HCT116 (cell line): ENCODE data around the gene EEF1E1. TPM values are rescaled to one million over a fixed set of nuclear protein-coding genes. Genes with fewer than 3 reads are reported as not detected.
"Not testable (repeated sequence)": the region's sequence is repeated elsewhere in the genome, so short reads cannot be mapped to it uniquely, and the experiment has no call there.

Source experiments
- ATAC-seq: fragments of 200-7000 bp; cut with Tn5 transposase; 2 replicates; pipeline ENCODE4 v1.9.1; 2020; ENCODE audit warnings: mild to moderate bottlenecking, moderate library complexity
- BruUV-seq: library from RNA; stranded (reverse); fragments of 400-500 nt; replicated peaks from 2 replicates; lab custom pipeline; 2021; lab: Mats Ljungman, UMichigan
- CTCF ChIA-PET: fragments of 300-600 bp; sonication (Branson Sonifier 250); formaldehyde crosslinking; loops from one replicate; lab custom pipeline; 2021; ENCODE audit warnings: antibody characterized with exemption; lab: Charles Lee
- POLR2A ChIA-PET: fragments of 300-600, 350-600 bp; sonication (Branson Sonifier 250); formaldehyde crosslinking; loops from one replicate; lab custom pipeline; 2021; ENCODE audit warnings: antibody characterized with exemption; lab: Charles Lee
- RAD21 ChIA-PET, 2 experiments: fragments of 300-600 bp; sonication (Branson Sonifier 250); formaldehyde crosslinking; loops; one replicate each; lab custom pipeline; 2023; ENCODE audit warnings: low total read pairs in 2 of 2; ENCODE audit not compliant: uncharacterized antibody in 2 of 2, unreplicated experiment in 2 of 2, low non-redundant PET in 1 of 2; lab: Charles Lee
- DNase-seq: peaks from one replicate; pipeline ENCODE4 v3.0.0-alpha.2; 2010; ENCODE audit warnings: low read depth, low spot score
- H2AFZ ChIP-seq: fragments of 200-600 bp; shearing (Covaris generic), sonication (generic); 2 replicates; pipeline ENCODE4 v1.6.1; 2017; ENCODE audit warnings: low read depth, mixed run types, mixed read lengths, antibody characterized with exemption, low read length; ENCODE audit not compliant: poor library complexity, severe bottlenecking
- H3K27ac ChIP-seq: 2 replicates; pipeline ENCODE4 v1.5.1; 2012; ENCODE audit warnings: low read depth, low read length
- H3K27me3 ChIP-seq: fragments of 200-600 bp; sonication (generic); 2 replicates; pipeline ENCODE4 v1.6.1; 2016; ENCODE audit warnings: mixed run types, low read length, mixed read lengths; ENCODE audit not compliant: insufficient read depth
- H3K36me3 ChIP-seq, 2 experiments: fragments of 200-500 bp in 1 of 2; fragments of 200-600 bp in 1 of 2; sonication (Bioruptor generic) in 1 of 2; sonication (generic) in 1 of 2; 2 replicates each; pipeline versions ENCODE4 v1.5.1 to v1.6.1; 2014 to 2016; ENCODE audit warnings: low read length in 2 of 2, inconsistent platforms in 1 of 2, mixed read lengths in 1 of 2, mixed run types in 1 of 2; ENCODE audit not compliant: insufficient read depth in 2 of 2, control insufficient read depth in 1 of 2
- H3K4me1 ChIP-seq, 2 experiments: fragments of 200-600 bp in 1 of 2; sonication (generic) in 1 of 2; 2 replicates each; pipeline versions ENCODE4 v1.5.1 to v1.6.1; 2012 to 2017; ENCODE audit warnings: low read length in 2 of 2, inconsistent platforms in 1 of 2, mild to moderate bottlenecking in 1 of 2, mixed read lengths in 1 of 2, mixed run types in 1 of 2, moderate library complexity in 1 of 2; ENCODE audit not compliant: insufficient read depth in 2 of 2, control insufficient read depth in 1 of 2
- H3K4me2 ChIP-seq: fragments of 200-600 bp; sonication (generic); 2 replicates; pipeline ENCODE4 v1.6.1; 2017; ENCODE audit warnings: mixed run types, low read length, mixed read lengths
- H3K4me3 ChIP-seq, 2 experiments: fragments of 200-600 bp in 1 of 2; sonication (generic) in 1 of 2; replicated peaks in 1 of 2; 2 replicates each; pipeline ENCODE4 v1.5.1; 2011 to 2016; ENCODE audit warnings: low read length in 2 of 2, control low read depth in 1 of 2, low read depth in 1 of 2, mild to moderate bottlenecking in 1 of 2, mixed read lengths in 1 of 2, mixed run types in 1 of 2
- H3K79me2 ChIP-seq: fragments of 200-600 bp; sonication (generic); 2 replicates; pipeline ENCODE4 v1.6.1; 2017; ENCODE audit warnings: mild to moderate bottlenecking, mixed run types, low read length, moderate library complexity, mixed read lengths; ENCODE audit not compliant: insufficient read depth
- H3K9ac ChIP-seq: fragments of 200-600 bp; sonication (generic); 2 replicates; pipeline ENCODE4 v1.6.1; 2016; ENCODE audit warnings: low read length, mixed read lengths
- H3K9me2 ChIP-seq: fragments of 200-600 bp; sonication (generic), shearing (Covaris generic); 2 replicates; pipeline ENCODE4 v1.6.1; 2017; ENCODE audit warnings: mixed run types, mild to moderate bottlenecking, moderate library complexity; ENCODE audit not compliant: insufficient read depth
- H3K9me3 ChIP-seq, 2 experiments: fragments of 200-500 bp in 1 of 2; fragments of 200-600 bp in 1 of 2; sonication (Bioruptor generic) in 1 of 2; sonication (generic) in 1 of 2; 2 replicates each; pipeline ENCODE4 v1.6.1; 2014 to 2017; ENCODE audit warnings: low read length in 2 of 2, mixed read lengths in 2 of 2, inconsistent platforms in 1 of 2, low read depth in 1 of 2, mild to moderate bottlenecking in 1 of 2, mixed run types in 1 of 2, moderate library complexity in 1 of 2; ENCODE audit not compliant: control insufficient read depth in 1 of 2, insufficient read depth in 1 of 2
- H4K20me1 ChIP-seq: fragments of 200-600 bp; sonication (generic), shearing (Covaris generic); 2 replicates; pipeline ENCODE4 v1.6.1; 2017; ENCODE audit warnings: mixed run types, mild to moderate bottlenecking, moderate library complexity; ENCODE audit not compliant: insufficient read depth
- ATF3 ChIP-seq: IDR thresholded peaks from 2 replicates; pipeline ENCODE4 v1.6.1; 2012
- CBX3 ChIP-seq: IDR thresholded peaks from 2 replicates; pipeline ENCODE4 v1.6.1; 2012; ENCODE audit warnings: low read depth
- CEBPB ChIP-seq: IDR thresholded peaks from 2 replicates; pipeline ENCODE4 v1.6.1; 2012; ENCODE audit warnings: low read depth
- EGR1 ChIP-seq: IDR thresholded peaks from 2 replicates; pipeline ENCODE4 v1.6.1; 2012; ENCODE audit warnings: low read depth
- ELF1 ChIP-seq: IDR thresholded peaks from 2 replicates; pipeline ENCODE4 v1.6.1; 2012; ENCODE audit warnings: low read depth, borderline replicate concordance
- EZH2 ChIP-seq: fragments of 200-600 bp; sonication (generic); IDR thresholded peaks from 2 replicates; pipeline ENCODE4 v1.6.1; 2017; ENCODE audit warnings: antibody characterized with exemption, mixed run types
- EZH2phosphoT487 ChIP-seq: fragments of 200-600 bp; IDR thresholded peaks from 2 replicates; pipeline ENCODE4 v1.6.1; 2018; ENCODE audit warnings: antibody characterized with exemption, borderline replicate concordance
- MAX ChIP-seq: IDR thresholded peaks from 2 replicates; pipeline ENCODE4 v1.6.1; 2012
- POLR2AphosphoS5 ChIP-seq: IDR thresholded peaks from 2 replicates; pipeline ENCODE4 v1.6.1; 2011; ENCODE audit warnings: mild to moderate bottlenecking, low read depth, low read length, moderate library complexity
- RAD21 ChIP-seq: IDR thresholded peaks from 2 replicates; pipeline ENCODE4 v1.6.1; 2012; ENCODE audit warnings: low read depth, mild to moderate bottlenecking
- REST ChIP-seq: IDR thresholded peaks from 2 replicates; pipeline ENCODE4 v1.6.1; 2012; ENCODE audit warnings: low read depth
- SIN3A ChIP-seq: IDR thresholded peaks from 2 replicates; pipeline ENCODE4 v1.6.1; 2012; ENCODE audit warnings: low read depth
- SP1 ChIP-seq: IDR thresholded peaks from 2 replicates; pipeline ENCODE4 v1.6.1; 2012; ENCODE audit warnings: low read depth
- SRF ChIP-seq: IDR thresholded peaks from 2 replicates; pipeline ENCODE4 v1.6.1; 2012; ENCODE audit warnings: low read depth
- TCF7L2 ChIP-seq: IDR thresholded peaks from 2 replicates; pipeline ENCODE4 v1.7.0; 2011; ENCODE audit warnings: borderline replicate concordance, inconsistent platforms; ENCODE audit not compliant: insufficient read depth, insufficient read length; ENCODE audit errors: extremely low read depth
- ZBTB33 ChIP-seq: IDR thresholded peaks from 2 replicates; pipeline ENCODE4 v1.6.1; 2011; ENCODE audit warnings: mild to moderate bottlenecking, low read length, moderate library complexity; ENCODE audit not compliant: insufficient replicate concordance; ENCODE audit errors: extremely low read depth
- ZFX ChIP-seq: fragments of 450-650 bp; IDR thresholded peaks from 2 replicates; pipeline ENCODE4 v1.6.1; 2017
- ZNF274 ChIP-seq: fragments of 200-500 bp; sonication (Bioruptor generic); IDR thresholded peaks from 2 replicates; pipeline ENCODE4 v1.6.1; 2014; ENCODE audit warnings: mild to moderate bottlenecking, low read depth, low read length, inconsistent platforms
- intact Hi-C: fragments of 100-400 bp; cut with micrococcal nuclease; formaldehyde crosslinking; loops from 2 replicates; pipeline ENCODE4 v1.10.0; 2022
- total RNA-seq: library from RNA; stranded (reverse); gene quantifications from one replicate; pipeline ENCODE4 v1.2.1, GENCODE V29; 2021; ENCODE audit not compliant: unreplicated experiment

EEF1E1 gene
- total RNA-seq, 1 experiment from 2014 or later: 69.7 TPM

GRCh38 chr6:8047541-8048292 lies 54.6 kb downstream of the EEF1E1 start:
- BruUV-seq: no TSS peak
- CTCF ChIA-PET: no interaction called here
- H3K4me2 ChIP-seq: no peak overlapping the region
- H3K36me3 ChIP-seq: no peaks in the 10 kb centered on the region
- DNase-seq (no peak), ATAC-seq (no peak)
- POLR2A ChIA-PET: no interaction called here
- H3K79me2 ChIP-seq: no peaks in the 10 kb centered on the region
- no peaks in the 10 kb centered on the region for H3K9me3 ChIP-seq
- no peak overlapping the region for H3K9ac ChIP-seq
- RAD21 ChIA-PET: no interaction called here
- H3K27ac ChIP-seq: no peak overlapping the region
- no peaks in the 10 kb centered on the region for H3K4me1 ChIP-seq
- no peaks in the 10 kb centered on the region for H3K9me2 ChIP-seq
- no peaks in the 10 kb centered on the region for H3K27me3 ChIP-seq
- no peak overlapping the region for H3K4me3 ChIP-seq
- no peak overlapping the region for H2AFZ ChIP-seq
- TF ChIP-seq SP1: no peak
- no peak for TF ChIP-seq SRF
- no peak for TF ChIP-seq ZNF274
- no peak for TF ChIP-seq POLR2AphosphoS5
- no peak for TF ChIP-seq ZFX
- no peak for TF ChIP-seq CEBPB
- TF ChIP-seq EGR1: no peak
- no peak for TF ChIP-seq CBX3
- no peak for TF ChIP-seq ZBTB33
- TF ChIP-seq REST: no peak
- no peak for TF ChIP-seq TCF7L2
- TF ChIP-seq EZH2phosphoT487: no peak
- no peak for TF ChIP-seq ELF1
- no peak for TF ChIP-seq EZH2
- TF ChIP-seq MAX: no peak
- TF ChIP-seq RAD21: no peak
- no peak for TF ChIP-seq SIN3A
- TF ChIP-seq ATF3: no peak
- no peaks in the 10 kb centered on the region for H4K20me1 ChIP-seq
- intact Hi-C loops: no loop called here

- POLR2A ChIA-PET, H3K9ac ChIP-seq, ATAC-seq, BruUV-seq, H3K4me1 ChIP-seq, H3K9me3 ChIP-seq, intact Hi-C loops, H3K36me3 ChIP-seq, H3K79me2 ChIP-seq, H3K4me2 ChIP-seq, H3K27me3 ChIP-seq, CTCF ChIA-PET, H3K4me3 ChIP-seq, DNase-seq, RAD21 ChIA-PET, H2AFZ ChIP-seq, H3K9me2 ChIP-seq, H4K20me1 ChIP-seq, H3K27ac ChIP-seq: not testable (repeated sequence)
These were observed 56.6 kb downstream of the EEF1E1 start for GRCh38 chr6:8045769-8046168.
